Measurements from ENCODE around the gene DNAH12.
"Not testable (repeated sequence)": the region's sequence is repeated elsewhere in the genome, so short reads cannot be mapped to it uniquely, and the experiment has no call there.

The DNAH12 gene

DNA sequence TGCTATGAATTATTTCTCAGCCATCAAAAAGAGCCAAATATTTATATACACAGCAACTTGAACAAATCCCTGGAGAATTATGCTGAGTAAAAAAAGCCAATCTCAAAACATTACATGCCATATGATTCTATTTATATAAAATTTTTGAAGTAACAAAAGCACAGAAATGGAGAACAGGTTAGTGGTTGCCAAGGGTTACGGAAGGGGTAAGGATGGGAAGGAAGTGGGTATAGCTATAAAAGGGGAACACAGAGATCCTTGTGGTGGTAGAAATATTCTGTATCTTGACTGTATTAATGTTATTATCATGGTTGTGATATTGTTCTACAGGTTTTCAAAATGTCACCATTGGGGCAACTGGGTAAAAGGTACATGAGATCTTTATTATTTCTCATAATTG is 189.4 kb downstream of the DNAH12 start:
- TF ChIP-seq, protein P1, sequence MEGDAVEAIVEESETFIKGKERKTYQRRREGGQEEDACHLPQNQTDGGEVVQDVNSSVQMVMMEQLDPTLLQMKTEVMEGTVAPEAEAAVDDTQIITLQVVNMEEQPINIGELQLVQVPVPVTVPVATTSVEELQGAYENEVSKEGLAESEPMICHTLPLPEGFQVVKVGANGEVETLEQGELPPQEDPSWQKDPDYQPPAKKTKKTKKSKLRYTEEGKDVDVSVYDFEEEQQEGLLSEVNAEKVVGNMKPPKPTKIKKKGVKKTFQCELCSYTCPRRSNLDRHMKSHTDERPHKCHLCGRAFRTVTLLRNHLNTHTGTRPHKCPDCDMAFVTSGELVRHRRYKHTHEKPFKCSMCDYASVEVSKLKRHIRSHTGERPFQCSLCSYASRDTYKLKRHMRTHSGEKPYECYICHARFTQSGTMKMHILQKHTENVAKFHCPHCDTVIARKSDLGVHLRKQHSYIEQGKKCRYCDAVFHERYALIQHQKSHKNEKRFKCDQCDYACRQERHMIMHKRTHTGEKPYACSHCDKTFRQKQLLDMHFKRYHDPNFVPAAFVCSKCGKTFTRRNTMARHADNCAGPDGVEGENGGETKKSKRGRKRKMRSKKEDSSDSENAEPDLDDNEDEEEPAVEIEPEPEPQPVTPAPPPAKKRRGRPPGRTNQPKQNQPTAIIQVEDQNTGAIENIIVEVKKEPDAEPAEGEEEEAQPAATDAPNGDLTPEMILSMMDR (IDR thresholded peaks at IDR 0.05; ENCODE audit: insufficient read depth, low read depth, low read length, missing control alignments), result no peak
- DNase-seq (ENCODE audit: low read depth), result no peak
- H3K4me3 ChIP-seq (ENCODE audit: low read length), result no peak overlapping the region

GRCh38 chr3:57350271-57350670 is 193.9 kb downstream of the DNAH12 start:
- TF ChIP-seq, protein P1 (IDR thresholded peaks at IDR 0.05; ENCODE audit: insufficient read depth, low read depth, low read length, missing control alignments), result no peak
- DNase-seq (ENCODE audit: low read depth), result no peak
- no peak overlapping the region for H3K4me3 ChIP-seq (ENCODE audit: low read length)

DNA sequence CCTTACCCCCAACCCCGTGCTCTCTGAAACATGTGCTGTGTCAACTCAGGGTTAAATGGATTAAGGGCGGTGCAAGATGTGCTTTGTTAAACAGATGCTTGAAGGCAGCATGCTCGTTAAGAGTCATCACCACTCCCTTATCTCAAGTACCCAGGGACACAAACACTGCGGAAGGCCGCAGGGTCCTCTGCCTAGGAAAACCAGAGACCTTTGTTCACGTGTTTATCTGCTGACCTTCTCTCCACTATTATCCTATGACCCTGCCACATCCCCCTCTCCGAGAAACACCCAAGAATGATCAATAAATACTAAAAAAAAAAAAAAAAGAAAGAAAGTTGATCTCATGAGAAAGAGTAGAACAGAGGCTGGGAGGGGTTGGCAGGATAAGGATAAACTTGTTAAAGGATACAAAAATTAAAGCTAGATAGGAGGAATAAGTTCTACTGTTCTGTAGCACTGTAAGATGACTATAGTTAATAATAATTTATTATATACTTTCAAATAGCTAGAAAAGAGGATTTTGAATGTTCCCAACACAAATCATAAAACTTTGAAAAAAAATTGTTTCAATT is 205.0 kb downstream of the DNAH12 start:
- DNase-seq (ENCODE audit: low read depth); H3K4me3 ChIP-seq (ENCODE audit: low read length): not testable (repeated sequence)

GRCh38 chr3:57338272-57339070 is 205.7 kb downstream of the DNAH12 start:
- not testable (repeated sequence) for H3K4me3 ChIP-seq (ENCODE audit: low read length); DNase-seq (ENCODE audit: low read depth)

GRCh38 chr3:57335283-57335938 is 208.7 kb downstream of the DNAH12 start:
- no peak overlapping the region for H3K4me3 ChIP-seq (ENCODE audit: low read length)
- DNase-seq (ENCODE audit: low read depth), result peak; percentile 20
- TF ChIP-seq, protein P1 (IDR thresholded peaks at IDR 0.05; ENCODE audit: insufficient read depth, low read depth, low read length, missing control alignments), result no peak

DNA sequence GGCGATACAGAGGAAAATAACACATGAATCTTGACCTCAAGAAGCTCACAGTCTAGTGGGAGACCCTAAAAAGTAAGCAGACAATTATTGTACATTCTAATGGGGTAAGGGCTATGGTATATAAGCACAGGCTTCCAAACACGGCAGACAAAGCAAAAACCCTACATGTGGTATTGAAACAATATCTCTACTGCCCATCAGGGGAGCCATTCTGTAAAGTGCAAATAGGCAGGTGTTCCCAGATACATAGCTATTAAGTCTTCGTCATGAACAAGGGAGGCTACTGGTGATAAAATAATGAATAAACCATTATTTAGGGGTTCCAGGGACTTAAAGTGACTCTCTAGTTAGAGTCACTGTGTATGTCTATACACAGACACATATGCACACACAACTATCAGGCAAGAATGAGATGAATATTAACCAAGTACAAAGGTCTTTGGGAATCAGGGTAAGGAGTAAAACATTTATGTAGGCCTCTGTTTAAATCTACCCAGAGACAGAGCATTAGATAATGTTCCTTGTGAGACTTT is 213.0 kb downstream of the DNAH12 start:
- TF ChIP-seq, protein P1 (IDR thresholded peaks at IDR 0.05; ENCODE audit: insufficient read depth, low read depth, low read length, missing control alignments), result no peak
- DNase-seq (ENCODE audit: low read depth), result no peak
- no peak overlapping the region for H3K4me3 ChIP-seq (ENCODE audit: low read length)

- DNase-seq (ENCODE audit: low read depth); H3K4me3 ChIP-seq (ENCODE audit: low read length): not testable (repeated sequence)
Observed at GRCh38 chr3:57326498-57326897, 217.6 kb downstream of the DNAH12 start.

GRCh38 chr3:57314204-57314603 is 229.9 kb downstream of the DNAH12 start:
- no peak for DNase-seq (ENCODE audit: low read depth)
- H3K4me3 ChIP-seq (ENCODE audit: low read length), result no peak overlapping the region
- TF ChIP-seq, protein P1 (IDR thresholded peaks at IDR 0.05; ENCODE audit: insufficient read depth, low read depth, low read length, missing control alignments), result no peak
